Mesenchymal stem cell (in vitro differentiated cells and primary cell): ENCODE results near the gene STEAP1B.

Source experiments
- DNase-seq: peaks from one replicate; pipeline ENCODE4 v3.0.0-alpha.2; 2013
- H2AFZ ChIP-seq: one replicate; pipeline ENCODE4 v1.6.1; 2013; ENCODE audit warnings: low read depth, mild to moderate bottlenecking, control low read depth, inconsistent platforms, low read length, moderate library complexity
- H2AK5ac ChIP-seq: 2 replicates; pipeline ENCODE4 v1.6.1; 2013; ENCODE audit warnings: low read length, moderate library complexity, mild to moderate bottlenecking, inconsistent platforms; ENCODE audit not compliant: severe bottlenecking
- H2BK120ac ChIP-seq: one replicate; pipeline ENCODE4 v1.6.1; 2013; ENCODE audit warnings: low read depth, mild to moderate bottlenecking, inconsistent platforms, low read length, moderate library complexity
- H2BK12ac ChIP-seq, 2 experiments: one replicate each; pipeline ENCODE4 v1.6.1; 2013; ENCODE audit warnings: inconsistent platforms in 2 of 2, low read length in 2 of 2, mild to moderate bottlenecking in 2 of 2, moderate library complexity in 2 of 2, control low read depth in 1 of 2
- H2BK15ac ChIP-seq: one replicate; pipeline ENCODE4 v1.6.1; 2013; ENCODE audit warnings: mild to moderate bottlenecking, low read depth, inconsistent platforms; ENCODE audit not compliant: poor library complexity, severe bottlenecking
- H2BK5ac ChIP-seq: 2 replicates; pipeline ENCODE4 v1.6.1; 2013; ENCODE audit warnings: low read depth, mild to moderate bottlenecking, low read length, control low read depth, inconsistent platforms; ENCODE audit not compliant: poor library complexity, severe bottlenecking
- H3K14ac ChIP-seq, 2 experiments: one replicate each; pipeline ENCODE4 v1.6.1; 2013; ENCODE audit warnings: inconsistent platforms in 2 of 2, low read length in 2 of 2, control low read depth in 1 of 2, mild to moderate bottlenecking in 1 of 2, moderate library complexity in 1 of 2
- H3K18ac ChIP-seq, 2 experiments: one replicate each; pipeline ENCODE4 v1.6.1; 2013; ENCODE audit warnings: inconsistent platforms in 2 of 2, low read length in 2 of 2, control low read depth in 1 of 2, low read depth in 1 of 2, mild to moderate bottlenecking in 1 of 2
- H3K23ac ChIP-seq, 2 experiments: one replicate each; pipeline ENCODE4 v1.6.1; 2013; ENCODE audit warnings: inconsistent platforms in 2 of 2, low read length in 2 of 2, mild to moderate bottlenecking in 2 of 2, moderate library complexity in 2 of 2, control low read depth in 1 of 2
- H3K27ac ChIP-seq: 2 replicates; pipeline ENCODE4 v1.5.1; 2013; ENCODE audit warnings: mild to moderate bottlenecking, moderate library complexity, low read length, control low read depth, inconsistent platforms; ENCODE audit not compliant: poor library complexity, severe bottlenecking
- H3K27me3 ChIP-seq, 2 experiments: 2 replicates each; pipeline versions ENCODE4 v1.6.1 to v1.7.0; 2013; ENCODE audit warnings: low read length in 2 of 2, mild to moderate bottlenecking in 2 of 2, moderate library complexity in 2 of 2, control low read depth in 1 of 2, inconsistent platforms in 1 of 2; ENCODE audit not compliant: control insufficient read depth in 1 of 2, insufficient read depth in 1 of 2
- H3K36me3 ChIP-seq, 2 experiments: 2 replicates each; pipeline versions ENCODE4 v1.6.1 to v1.7.0; 2013; ENCODE audit warnings: low read length in 2 of 2, control low read depth in 1 of 2, inconsistent platforms in 1 of 2, low read depth in 1 of 2, mild to moderate bottlenecking in 1 of 2; ENCODE audit not compliant: insufficient read depth in 2 of 2, control insufficient read depth in 1 of 2
- H3K4ac ChIP-seq, 2 experiments: one replicate each; pipeline ENCODE4 v1.6.1; 2013; ENCODE audit warnings: inconsistent platforms in 2 of 2, low read length in 2 of 2, mild to moderate bottlenecking in 2 of 2, moderate library complexity in 2 of 2, control low read depth in 1 of 2, low read depth in 1 of 2
- H3K4me1 ChIP-seq: 2 replicates; pipeline ENCODE4 v1.6.1; 2013; ENCODE audit warnings: low read depth, low read length, control low read depth; ENCODE audit not compliant: control insufficient read depth, insufficient read depth
- H3K4me2 ChIP-seq: 2 replicates; pipeline ENCODE4 v1.6.1; 2013; ENCODE audit warnings: low read length, mild to moderate bottlenecking, inconsistent platforms; ENCODE audit not compliant: poor library complexity, severe bottlenecking
- H3K4me3 ChIP-seq, 2 experiments: 2 replicates each; pipeline versions ENCODE4 v1.5.1 to v1.7.0; 2013; ENCODE audit warnings: low read length in 2 of 2, mild to moderate bottlenecking in 2 of 2, control low read depth in 1 of 2, low read depth in 1 of 2; ENCODE audit not compliant: insufficient read depth in 1 of 2
- H3K79me1 ChIP-seq: replicated peaks from 2 replicates; pipeline ENCODE4 v1.6.1; 2013; ENCODE audit warnings: mild to moderate bottlenecking, control low read depth, low read length, inconsistent platforms; ENCODE audit not compliant: poor library complexity, severe bottlenecking
- H3K9ac ChIP-seq: 2 replicates; pipeline ENCODE4 v1.7.0; 2013; ENCODE audit warnings: mild to moderate bottlenecking, low read length, moderate library complexity
- H3K9me3 ChIP-seq: 2 replicates; pipeline ENCODE4 v1.7.0; 2013; ENCODE audit warnings: mild to moderate bottlenecking, low read length; ENCODE audit not compliant: control insufficient read depth
- H4K8ac ChIP-seq: one replicate; pipeline ENCODE4 v1.6.1; 2013; ENCODE audit warnings: inconsistent platforms, mild to moderate bottlenecking, low read length, moderate library complexity
- H4K91ac ChIP-seq: one replicate; pipeline ENCODE4 v1.6.1; 2013; ENCODE audit warnings: mild to moderate bottlenecking, low read length, inconsistent platforms
- WGBS: methylation state at CpG from one replicate; pipeline ENCODE4 v1.1.7; 2013; ENCODE audit warnings: mixed read lengths; 5-methylcytosine and 5-hydroxymethylcytosine counted together

STEAP1B gene

GRCh38 chr7:22422831-22423615, 77.0 kb downstream of the STEAP1B start:
- no peak overlapping the region for H2BK15ac ChIP-seq
- H3K4me2 ChIP-seq, result no peak overlapping the region
- H2AK5ac ChIP-seq, result no peak overlapping the region
- no peaks in the 10 kb centered on the region for H3K4me1 ChIP-seq
- H2BK5ac ChIP-seq, result no peak overlapping the region
- no peak for DNase-seq
- peaks cover 0 to 2% of the 10 kb centered on the region in 2 experiments for H3K27me3 ChIP-seq
- H3K14ac ChIP-seq, result no peak overlapping the region
- no peaks in the 10 kb centered on the region for H3K9me3 ChIP-seq
- H3K36me3 ChIP-seq, result no peaks in the 10 kb centered on the region
- H3K18ac ChIP-seq, result no peak overlapping the region
- no peaks in the 10 kb centered on the region for H3K79me1 ChIP-seq
- 91% methylated on average over 4 of the region's 7 CpGs for WGBS
- H4K8ac ChIP-seq, result no peak overlapping the region
- H2AFZ ChIP-seq, result no peak overlapping the region
- no peak overlapping the region for H3K4me3 ChIP-seq
- H2BK120ac ChIP-seq, result no peak overlapping the region
- H4K91ac ChIP-seq, result no peak overlapping the region
- no peak overlapping the region for H3K27ac ChIP-seq
- H2BK12ac ChIP-seq, result no peak overlapping the region
- H3K4ac ChIP-seq, result no peak overlapping the region
- H3K9ac ChIP-seq, result no peak overlapping the region
- H3K23ac ChIP-seq, result no peak overlapping the region

GRCh38 chr7:22420973-22421635, 78.9 kb downstream of the STEAP1B start:
- H4K8ac ChIP-seq, result no peak overlapping the region
- H3K79me1 ChIP-seq, result no peaks in the 10 kb centered on the region
- no peak overlapping the region for H3K4me3 ChIP-seq
- no peak overlapping the region for H2BK5ac ChIP-seq
- H3K27me3 ChIP-seq, result peaks cover 0 to 3% of the 10 kb centered on the region in 2 experiments
- H2BK12ac ChIP-seq, result no peak overlapping the region
- no peaks in the 10 kb centered on the region for H3K4me1 ChIP-seq
- no peak overlapping the region for H2BK15ac ChIP-seq
- H2AFZ ChIP-seq, result no peak overlapping the region
- H3K23ac ChIP-seq, result no peak overlapping the region
- no peaks in the 10 kb centered on the region for H3K36me3 ChIP-seq
- H3K14ac ChIP-seq, result no peak overlapping the region
- no peak overlapping the region for H4K91ac ChIP-seq
- no peak overlapping the region for H3K4ac ChIP-seq
- H2AK5ac ChIP-seq, result no peak overlapping the region
- H3K9me3 ChIP-seq, result no peaks in the 10 kb centered on the region
- DNase-seq, result no peak
- no peak overlapping the region for H3K4me2 ChIP-seq
- no peak overlapping the region for H3K9ac ChIP-seq
- H3K18ac ChIP-seq, result no peak overlapping the region
- 83% methylated on average over 2 of the region's 2 CpGs for WGBS
- H2BK120ac ChIP-seq, result no peak overlapping the region
- H3K27ac ChIP-seq, result no peak overlapping the region

GRCh38 chr7:22420008-22420407, 80.0 kb downstream of the STEAP1B start:
- no peak overlapping the region for H4K91ac ChIP-seq
- no peak overlapping the region for H2BK120ac ChIP-seq
- H3K4ac ChIP-seq, result no peak overlapping the region
- H2BK5ac ChIP-seq, result no peak overlapping the region
- H3K18ac ChIP-seq, result no peak overlapping the region
- no peak overlapping the region for H2BK12ac ChIP-seq
- no peak overlapping the region for H3K27ac ChIP-seq
- 100% methylated on average over 1 of the region's 2 CpGs for WGBS
- H3K9ac ChIP-seq, result no peak overlapping the region
- H2BK15ac ChIP-seq, result no peak overlapping the region
- H3K36me3 ChIP-seq, result no peaks in the 10 kb centered on the region
- H3K4me2 ChIP-seq, result no peak overlapping the region
- H2AK5ac ChIP-seq, result no peak overlapping the region
- no peaks in the 10 kb centered on the region for H3K79me1 ChIP-seq
- no peak overlapping the region for H2AFZ ChIP-seq
- H3K9me3 ChIP-seq, result no peaks in the 10 kb centered on the region
- H3K27me3 ChIP-seq, result peaks cover 0 to 3% of the 10 kb centered on the region in 2 experiments
- no peak overlapping the region for H3K23ac ChIP-seq
- no peak overlapping the region for H4K8ac ChIP-seq
- no peak overlapping the region for H3K14ac ChIP-seq
- no peak overlapping the region for H3K4me3 ChIP-seq
- no peak for DNase-seq
- H3K4me1 ChIP-seq, result no peaks in the 10 kb centered on the region

GRCh38 chr7:22419488-22419887, 80.5 kb downstream of the STEAP1B start:
- Histone ChIP-seq H4K8ac (no peak overlapping the region), H3K4me2 (no peak overlapping the region), H3K9me3 (no peaks in the 10 kb centered on the region), H3K27ac (no peak overlapping the region), H3K36me3 (no peaks in the 10 kb centered on the region), H2BK15ac (no peak overlapping the region), H3K23ac (no peak overlapping the region), H3K9ac (no peak overlapping the region), H3K4me1 (no peaks in the 10 kb centered on the region), H3K18ac (no peak overlapping the region), H3K4ac (no peak overlapping the region), H2BK120ac (no peak overlapping the region), H4K91ac (no peak overlapping the region), H2BK12ac (no peak overlapping the region), H3K4me3 (no peak overlapping the region), H2AFZ (no peak overlapping the region), H3K27me3 (peaks cover 0 to 3% of the 10 kb centered on the region in 2 experiments), H2BK5ac (no peak overlapping the region), H3K14ac (no peak overlapping the region), H3K79me1 (no peaks in the 10 kb centered on the region), H2AK5ac (no peak overlapping the region)
- WGBS, result 89% methylated on average over 7 of the region's 7 CpGs
- DNase-seq, result no peak
